Body of pancreas (tissue), 4 donors: ENCODE measurements around the gene CCDC12. TPM values are rescaled to one million over a fixed set of nuclear protein-coding genes. Genes with fewer than 3 reads are reported as not detected.
A peak's percentile ranks its signal among the peaks of the same experiment; 100 is the strongest.

Experiments
- ATAC-seq: fragments of 150-250 bp; one replicate; pipeline ENCODE4 v1.9.1; 2016
- DNase-seq, 4 donors: peaks; one replicate each; pipeline ENCODE4 v3.0.0-alpha.2; 2019
- H3K27ac ChIP-seq, 4 donors: fragments of 200-600 bp; sonication (generic); 1 replicate in 3 of 4; 2 replicates in 1 of 4; pipeline versions ENCODE4 v1.5.1 to v1.6.1; 2016 to 2019; ENCODE audit warnings: mild to moderate bottlenecking in 1 of 4, mixed read lengths in 1 of 4, moderate library complexity in 1 of 4
- H3K27me3 ChIP-seq, 2 donors: fragments of 200-600 bp; sonication (generic); one replicate each; pipeline ENCODE4 v1.6.0; 2016; ENCODE audit warnings: mild to moderate bottlenecking in 1 of 2
- H3K36me3 ChIP-seq, 2 donors: fragments of 200-600 bp; sonication (generic); replicated peaks in 1 of 2; 2 replicates each; pipeline ENCODE4 v1.5.1; 2016; ENCODE audit warnings: low read depth in 2 of 2; ENCODE audit not compliant: insufficient read depth in 1 of 2
- H3K4me1 ChIP-seq: fragments of 200-600 bp; sonication (generic); one replicate; pipeline ENCODE4 v1.6.0; 2016
- H3K4me3 ChIP-seq, 2 donors: fragments of 200-600 bp; sonication (generic); 1 replicate in 1 of 2; 2 replicates in 1 of 2; pipeline ENCODE4 v1.5.1; 2016 to 2019
- H3K9me3 ChIP-seq, 3 donors: fragments of 200-600 bp; sonication (generic); 1 replicate in 2 of 3; 2 replicates in 1 of 3; pipeline ENCODE4 v1.5.1; 2016
- POLR2A ChIP-seq, 3 donors: fragments of 450-650 bp; IDR thresholded peaks; one replicate each; pipeline ENCODE4 v1.6.1; 2016; ENCODE audit warnings: antibody characterized with exemption in 3 of 3, mild to moderate bottlenecking in 2 of 3
- WGBS, 2 donors: methylation state at CpG; one replicate each; pipeline ENCODE4 v1.1.5; 2017; 5-methylcytosine and 5-hydroxymethylcytosine counted together
- intact Hi-C: fragments of 100-400 bp; cut with DNase I; formaldehyde crosslinking; loops from one replicate; pipeline ENCODE4 v1.15.1; 2023
- total RNA-seq, 2 donors: library from RNA; depleted of rRNA; stranded (reverse); fragments of >200 nt; gene quantifications; one replicate each; pipeline ENCODE4 v1.1.0, GENCODE V29; 2016
- TF ChIP-seq, protein P1 (sequence below), 7 experiments: fragments of 450-650 bp in 4 of 7; fragments of 200-600 bp in 3 of 7; sonication (generic) in 3 of 7; IDR thresholded peaks; one replicate each; pipeline ENCODE4 v1.5.1; 2016 to 2019; ENCODE audit warnings: antibody characterized with exemption in 7 of 7

Gene CCDC12
- total RNA-seq, 2 donors from 2014 or later: 25.4 to 67.2 TPM

DNA sequence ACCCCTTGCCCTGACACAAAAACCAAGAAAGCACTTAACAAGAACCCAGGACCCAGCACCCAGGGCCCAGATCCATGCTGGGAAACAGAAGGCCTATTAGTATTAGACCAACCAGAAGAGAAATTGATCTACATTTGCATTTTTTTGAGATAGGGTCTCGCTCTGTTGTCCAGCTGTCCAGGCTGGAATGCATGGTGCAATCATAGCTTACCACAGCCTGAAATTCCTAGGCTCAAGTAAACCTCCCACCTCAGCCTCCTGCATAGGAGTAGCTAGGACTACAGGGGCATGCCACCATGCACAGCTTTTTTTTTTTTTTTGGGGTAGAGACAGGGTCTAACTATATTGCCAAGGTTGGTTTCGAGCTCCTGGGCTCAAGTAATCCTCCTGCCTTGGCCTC, 26.4 kb downstream of the CCDC12 start:
- H3K9me3 ChIP-seq: no peaks in the 10 kb centered on the region
- WGBS, 2 donors: 90 to 93% methylated on average over 2 of the region's 2 CpGs
- no peaks in the 10 kb centered on the region for H3K36me3 ChIP-seq
- H3K27me3 ChIP-seq: no peaks in the 10 kb centered on the region
- H3K27ac ChIP-seq: peak overlapping the region in 3 of 4 donors; percentile 92 to 93 (median 92)
- peaks cover 94% of the 10 kb centered on the region for H3K4me1 ChIP-seq
- H3K4me3 ChIP-seq: no peak overlapping the region
- DNase-seq: no peak
- intact Hi-C loops: no loop called here
- TF ChIP-seq POLR2A (IDR thresholded peaks at IDR 0.05): no peak
- TF ChIP-seq, protein P1, sequence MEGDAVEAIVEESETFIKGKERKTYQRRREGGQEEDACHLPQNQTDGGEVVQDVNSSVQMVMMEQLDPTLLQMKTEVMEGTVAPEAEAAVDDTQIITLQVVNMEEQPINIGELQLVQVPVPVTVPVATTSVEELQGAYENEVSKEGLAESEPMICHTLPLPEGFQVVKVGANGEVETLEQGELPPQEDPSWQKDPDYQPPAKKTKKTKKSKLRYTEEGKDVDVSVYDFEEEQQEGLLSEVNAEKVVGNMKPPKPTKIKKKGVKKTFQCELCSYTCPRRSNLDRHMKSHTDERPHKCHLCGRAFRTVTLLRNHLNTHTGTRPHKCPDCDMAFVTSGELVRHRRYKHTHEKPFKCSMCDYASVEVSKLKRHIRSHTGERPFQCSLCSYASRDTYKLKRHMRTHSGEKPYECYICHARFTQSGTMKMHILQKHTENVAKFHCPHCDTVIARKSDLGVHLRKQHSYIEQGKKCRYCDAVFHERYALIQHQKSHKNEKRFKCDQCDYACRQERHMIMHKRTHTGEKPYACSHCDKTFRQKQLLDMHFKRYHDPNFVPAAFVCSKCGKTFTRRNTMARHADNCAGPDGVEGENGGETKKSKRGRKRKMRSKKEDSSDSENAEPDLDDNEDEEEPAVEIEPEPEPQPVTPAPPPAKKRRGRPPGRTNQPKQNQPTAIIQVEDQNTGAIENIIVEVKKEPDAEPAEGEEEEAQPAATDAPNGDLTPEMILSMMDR (IDR thresholded peaks at IDR 0.05): no peak
- ATAC-seq: no peak

DNA sequence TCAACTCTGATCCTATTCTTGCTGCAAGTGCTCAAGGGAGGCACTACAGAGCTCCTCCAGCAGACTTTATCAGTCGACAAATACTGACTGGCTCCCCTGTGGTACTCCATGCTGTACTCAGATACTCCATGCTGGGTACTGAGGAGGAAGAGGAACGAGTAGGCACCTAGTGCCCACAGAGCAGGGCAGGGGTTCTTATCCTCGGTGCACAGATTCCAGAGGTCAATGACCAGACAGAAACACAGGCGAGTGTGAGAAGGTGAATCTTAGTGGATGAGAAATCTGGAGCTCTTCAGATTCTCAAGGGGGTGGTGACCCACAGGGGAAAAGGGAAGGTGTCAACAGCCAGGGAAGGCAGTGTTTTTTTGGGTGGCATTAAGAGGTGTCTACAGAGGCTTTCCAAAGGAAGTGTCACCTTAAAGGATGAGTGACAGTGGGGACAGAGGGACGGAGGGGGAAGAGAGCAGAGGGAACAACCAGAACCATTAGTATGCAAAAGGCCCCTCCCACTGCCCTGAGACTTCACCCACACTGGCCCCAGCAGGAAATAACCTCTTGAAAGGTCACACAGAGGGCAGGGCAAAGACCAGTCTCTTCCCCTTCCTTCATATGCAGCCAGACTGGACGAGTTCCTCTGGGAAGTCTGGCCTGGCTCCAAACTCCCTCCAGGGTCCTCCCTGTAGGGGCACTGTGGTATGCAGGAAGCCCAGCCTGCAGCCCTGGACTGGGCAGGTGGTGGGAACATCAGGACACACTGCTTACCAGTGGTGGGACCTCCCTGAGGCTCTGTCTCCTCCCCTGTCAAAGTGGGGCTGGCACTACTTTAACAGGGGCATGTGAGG, 27.5 kb downstream of the CCDC12 start:
- Histone ChIP-seq H3K27ac (peak overlapping the region; percentile 92 to 98 (median 92)), H3K4me3 (no peak overlapping the region), H3K4me1 (peaks cover 94% of the 10 kb centered on the region), H3K9me3 (no peaks in the 10 kb centered on the region), H3K27me3 (no peaks in the 10 kb centered on the region), H3K36me3 (no peaks in the 10 kb centered on the region)
- ATAC-seq: no peak
- peak; percentile 41 to 69 (median 52) for DNase-seq
- no peak for TF ChIP-seq POLR2A (IDR thresholded peaks at IDR 0.05)
- TF ChIP-seq, protein P1 (IDR thresholded peaks at IDR 0.05): no peak
- intact Hi-C loops: no loop called here
- 30 to 45% methylated on average over 4 to 6 of the region's 6 CpGs for WGBS, 2 donors

DNA sequence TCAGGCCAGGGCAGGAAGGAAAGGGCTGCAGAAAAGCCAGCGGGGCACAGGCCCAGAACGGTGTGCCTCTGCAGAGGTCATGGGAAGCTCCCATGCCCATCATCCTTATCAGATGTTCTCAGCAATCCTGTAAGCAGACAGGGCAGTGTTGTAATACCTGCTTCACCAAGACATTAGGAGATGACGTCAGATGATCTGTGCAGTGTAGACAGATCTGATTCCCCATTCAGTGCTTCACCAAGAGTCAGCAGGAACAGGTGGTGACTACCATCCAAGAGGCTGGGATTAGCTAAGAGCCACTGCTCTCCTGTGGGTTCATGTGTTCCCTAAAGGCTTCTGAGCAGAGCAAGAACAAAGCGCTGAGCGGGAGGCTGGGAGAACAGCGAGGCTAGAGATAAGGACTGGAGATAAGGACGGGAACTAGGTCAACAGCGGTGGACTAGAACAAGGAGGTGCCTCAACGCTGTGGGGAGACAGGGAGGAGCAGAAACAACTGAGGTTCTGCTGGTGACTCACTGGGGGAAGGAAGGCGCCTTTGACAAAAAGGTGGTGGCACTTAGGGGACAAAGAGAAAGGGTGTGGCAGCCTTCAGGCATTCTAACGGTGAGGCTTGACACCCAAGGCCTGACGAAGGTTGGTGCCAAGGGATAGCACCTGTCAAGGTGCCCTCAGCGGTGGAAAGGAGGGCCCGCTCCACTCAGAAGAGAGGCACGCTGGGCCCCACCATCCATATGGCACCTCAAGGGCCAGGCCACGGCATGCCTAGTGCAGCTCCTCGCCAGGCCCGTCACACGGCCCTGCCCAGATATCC, 28.4 kb downstream of the CCDC12 start:
- intact Hi-C loops: no loop called here
- 16 to 22% methylated on average over 16 to 19 of the region's 19 CpGs for WGBS, 2 donors

DNA sequence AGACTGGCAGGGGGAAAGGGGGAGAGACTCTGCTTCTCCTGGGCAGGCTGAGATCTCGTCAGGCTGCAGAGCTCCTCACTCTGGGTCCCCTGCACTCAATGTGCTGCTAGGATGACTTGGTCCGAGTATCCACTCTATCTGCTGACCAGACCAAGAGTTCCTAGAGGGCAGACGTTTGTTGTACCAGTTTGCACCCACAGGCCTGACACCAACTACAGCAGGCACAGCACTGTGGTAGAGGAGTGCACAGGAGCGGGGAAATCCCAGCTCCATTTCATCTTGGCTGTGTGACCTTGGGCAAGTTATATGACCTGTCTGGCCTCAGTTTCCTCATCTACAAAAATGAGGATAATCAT, 29.0 kb downstream of the CCDC12 start:
- no peaks in the 10 kb centered on the region for H3K27me3 ChIP-seq
- intact Hi-C loops: no loop called here
- no peak for DNase-seq
- TF ChIP-seq, protein P1 (IDR thresholded peaks at IDR 0.05): no peak
- no peak for TF ChIP-seq POLR2A (IDR thresholded peaks at IDR 0.05)
- H3K4me3 ChIP-seq: no peak overlapping the region
- ATAC-seq: no peak
- H3K27ac ChIP-seq: peak overlapping the region; percentile 92 to 98 (median 92)
- no peaks in the 10 kb centered on the region for H3K9me3 ChIP-seq
- peaks cover 94% of the 10 kb centered on the region for H3K4me1 ChIP-seq
- 35 to 45% methylated on average over 2 to 4 of the region's 4 CpGs for WGBS, 2 donors
- no peaks in the 10 kb centered on the region for H3K36me3 ChIP-seq

More for the DNA sequence above, 28.4 kb downstream of the CCDC12 start:
- Histone ChIP-seq H3K4me3 (no peak overlapping the region), H3K36me3 (no peaks in the 10 kb centered on the region), H3K27ac (peak overlapping the region; percentile 92 to 98 (median 92)), H3K4me1 (peaks cover 94% of the 10 kb centered on the region), H3K9me3 (no peaks in the 10 kb centered on the region), H3K27me3 (no peaks in the 10 kb centered on the region)
- peak; percentile 84 to 93 (median 88) for DNase-seq
- TF ChIP-seq POLR2A (IDR thresholded peaks at IDR 0.05): peak in 2 of 3 donors; percentile 74 to 78
- TF ChIP-seq, protein P1 (IDR thresholded peaks at IDR 0.05): peak in 1 of 7 experiments; percentile 11
- ATAC-seq: peak; percentile 80
